OCI-LY3 (cell line): ENCODE data around the gene FAM89A.
"Not testable (repeated sequence)": the region's sequence is repeated elsewhere in the genome, so short reads cannot be mapped to it uniquely, and the experiment has no call there.

Source experiments
- H2AFZ ChIP-seq: fragments of 200-600, 300-600 bp; shearing (Covaris generic); 2 replicates; pipeline ENCODE4 v1.6.0; 2014; ENCODE audit warnings: antibody characterized with exemption, low read depth, low read length
- H3K27ac ChIP-seq: fragments of 200-600, 300-600 bp; sonication (generic); 2 replicates; pipeline ENCODE4 v1.5.1; 2014; ENCODE audit warnings: mild to moderate bottlenecking, low read length, moderate library complexity, mixed read lengths
- H3K27me3 ChIP-seq: fragments of 200-600, 300-600 bp; sonication (generic); 2 replicates; pipeline ENCODE4 v1.6.1; 2014; ENCODE audit warnings: low read depth, low read length, mixed read lengths
- H3K36me3 ChIP-seq: fragments of 200-600, 300-600 bp; sonication (generic); replicated peaks from 2 replicates; pipeline ENCODE3; 2014; ENCODE audit warnings: low read depth, low read length, mixed read lengths
- H3K4me1 ChIP-seq: fragments of 300-600, 200-600 bp; sonication (generic); 2 replicates; pipeline ENCODE4 v1.6.1; 2014; ENCODE audit warnings: low read length, mixed read lengths
- H3K4me2 ChIP-seq: fragments of 200-600, 300-600 bp; sonication (generic); 2 replicates; pipeline ENCODE4 v1.6.1; 2014; ENCODE audit warnings: low read length, mixed read lengths
- H3K4me3 ChIP-seq: fragments of 300-600, 200-600 bp; sonication (generic); 2 replicates; pipeline ENCODE4 v1.5.1; 2014; ENCODE audit warnings: antibody characterized with exemption, mild to moderate bottlenecking, low read length, moderate library complexity
- H3K79me2 ChIP-seq: fragments of 300-600, 200-600 bp; shearing (Covaris generic); 2 replicates; pipeline ENCODE4 v1.6.1; 2014; ENCODE audit warnings: mild to moderate bottlenecking, low read length, mixed read lengths
- H3K9ac ChIP-seq: fragments of 300-600, 200-600 bp; shearing (Covaris generic); 2 replicates; pipeline ENCODE4 v1.6.0; 2014; ENCODE audit warnings: mild to moderate bottlenecking, low read length, moderate library complexity
- H3K9me3 ChIP-seq: fragments of 200-600, 300-600 bp; shearing (Covaris generic); 2 replicates; pipeline ENCODE4 v1.6.1; 2014; ENCODE audit warnings: low read length, mixed read lengths; ENCODE audit not compliant: insufficient read depth
- H4K20me1 ChIP-seq: fragments of 200-600, 300-600 bp; sonication (generic); 2 replicates; pipeline ENCODE4 v1.6.1; 2016; ENCODE audit warnings: low read length, mixed read lengths; ENCODE audit not compliant: insufficient read depth
- EZH2phosphoT487 ChIP-seq: fragments of 200-600 bp; shearing (Covaris generic); IDR thresholded peaks from 2 replicates; pipeline ENCODE4 v1.6.1; 2018; ENCODE audit warnings: antibody characterized with exemption, mixed run types, low read depth
- TF ChIP-seq, protein P1 (sequence below): fragments of 200-600, 300-600 bp; sonication (generic); IDR thresholded peaks from 2 replicates; pipeline ENCODE4 v1.5.1; 2014; ENCODE audit warnings: antibody characterized with exemption, low read length, low read depth

FAM89A gene

DNA sequence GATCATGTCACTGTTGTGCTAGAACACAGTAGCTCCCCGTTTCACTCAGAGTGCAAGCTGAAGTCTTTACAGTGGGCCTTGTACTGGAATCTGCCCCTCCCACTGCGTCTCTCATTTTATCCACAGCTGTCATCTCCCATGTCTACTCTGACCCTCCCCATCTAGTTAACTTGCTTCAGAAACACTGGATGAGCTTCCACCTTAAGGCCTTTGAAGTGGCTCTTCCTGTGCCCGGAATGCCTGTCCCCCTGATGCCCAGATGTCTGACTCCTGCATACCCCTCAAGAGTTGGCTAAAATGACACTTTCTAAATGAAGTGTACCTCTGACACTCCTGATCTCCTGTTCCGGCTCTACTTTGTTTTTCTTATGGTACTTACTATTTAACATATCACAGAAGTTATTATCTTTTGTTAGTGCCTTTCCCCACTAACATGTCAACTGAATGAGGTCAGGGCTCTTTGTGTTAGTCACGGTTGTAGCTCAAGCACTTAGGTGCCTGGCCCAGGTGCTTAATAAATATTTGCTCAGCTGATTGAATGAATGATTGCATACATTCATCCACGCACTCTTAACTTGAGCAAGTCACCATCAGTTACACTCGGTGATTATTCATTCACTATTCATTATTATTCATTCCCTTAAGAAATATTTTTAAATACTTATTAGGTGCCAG lies 47.8 kb downstream of the FAM89A start:
- H3K4me1 ChIP-seq = no peaks in the 10 kb centered on the region
- H3K27ac ChIP-seq = no peak overlapping the region
- no peak overlapping the region for H3K4me3 ChIP-seq
- TF ChIP-seq, protein P1, sequence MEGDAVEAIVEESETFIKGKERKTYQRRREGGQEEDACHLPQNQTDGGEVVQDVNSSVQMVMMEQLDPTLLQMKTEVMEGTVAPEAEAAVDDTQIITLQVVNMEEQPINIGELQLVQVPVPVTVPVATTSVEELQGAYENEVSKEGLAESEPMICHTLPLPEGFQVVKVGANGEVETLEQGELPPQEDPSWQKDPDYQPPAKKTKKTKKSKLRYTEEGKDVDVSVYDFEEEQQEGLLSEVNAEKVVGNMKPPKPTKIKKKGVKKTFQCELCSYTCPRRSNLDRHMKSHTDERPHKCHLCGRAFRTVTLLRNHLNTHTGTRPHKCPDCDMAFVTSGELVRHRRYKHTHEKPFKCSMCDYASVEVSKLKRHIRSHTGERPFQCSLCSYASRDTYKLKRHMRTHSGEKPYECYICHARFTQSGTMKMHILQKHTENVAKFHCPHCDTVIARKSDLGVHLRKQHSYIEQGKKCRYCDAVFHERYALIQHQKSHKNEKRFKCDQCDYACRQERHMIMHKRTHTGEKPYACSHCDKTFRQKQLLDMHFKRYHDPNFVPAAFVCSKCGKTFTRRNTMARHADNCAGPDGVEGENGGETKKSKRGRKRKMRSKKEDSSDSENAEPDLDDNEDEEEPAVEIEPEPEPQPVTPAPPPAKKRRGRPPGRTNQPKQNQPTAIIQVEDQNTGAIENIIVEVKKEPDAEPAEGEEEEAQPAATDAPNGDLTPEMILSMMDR = no peak
- no peak for TF ChIP-seq EZH2phosphoT487
- no peak overlapping the region for H3K9ac ChIP-seq
- peaks cover 4% of the 10 kb centered on the region for H3K79me2 ChIP-seq
- H3K9me3 ChIP-seq = no peaks in the 10 kb centered on the region
- no peak overlapping the region for H3K4me2 ChIP-seq
- H3K36me3 ChIP-seq = peaks cover 28% of the 10 kb centered on the region
- H2AFZ ChIP-seq = no peak overlapping the region
- H3K27me3 ChIP-seq = no peaks in the 10 kb centered on the region
- no peaks in the 10 kb centered on the region for H4K20me1 ChIP-seq

DNA sequence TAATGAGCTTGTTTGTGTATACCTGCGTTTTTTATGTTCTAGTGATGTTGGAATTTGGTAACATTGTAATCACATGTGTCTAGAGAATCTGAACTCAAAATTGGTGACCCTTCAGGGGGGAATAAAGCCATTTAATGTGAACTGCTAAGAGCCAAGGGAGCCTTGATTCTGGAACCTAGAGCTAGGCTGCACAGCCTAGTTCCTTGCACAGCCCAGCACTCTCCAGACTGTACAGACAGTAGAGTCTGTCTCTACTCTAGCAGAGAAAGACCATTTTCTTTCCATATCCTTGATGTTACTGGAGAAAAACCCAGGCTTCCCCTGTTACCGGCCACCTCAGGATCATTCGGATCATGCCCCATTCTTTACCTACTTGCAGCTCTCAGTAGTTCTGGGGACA lies 52.6 kb downstream of the FAM89A start:
- Histone ChIP-seq H4K20me1 (no peaks in the 10 kb centered on the region), H3K4me1 (no peaks in the 10 kb centered on the region), H3K79me2 (peaks cover 20% of the 10 kb centered on the region), H3K36me3 (peaks cover 13% of the 10 kb centered on the region), H3K4me3 (no peak overlapping the region), H3K4me2 (no peak overlapping the region), H3K27me3 (no peaks in the 10 kb centered on the region), H3K9ac (no peak overlapping the region), H3K27ac (no peak overlapping the region), H2AFZ (no peak overlapping the region), H3K9me3 (no peaks in the 10 kb centered on the region)
- TF ChIP-seq, protein P1 = no peak
- TF ChIP-seq EZH2phosphoT487 = no peak

DNA sequence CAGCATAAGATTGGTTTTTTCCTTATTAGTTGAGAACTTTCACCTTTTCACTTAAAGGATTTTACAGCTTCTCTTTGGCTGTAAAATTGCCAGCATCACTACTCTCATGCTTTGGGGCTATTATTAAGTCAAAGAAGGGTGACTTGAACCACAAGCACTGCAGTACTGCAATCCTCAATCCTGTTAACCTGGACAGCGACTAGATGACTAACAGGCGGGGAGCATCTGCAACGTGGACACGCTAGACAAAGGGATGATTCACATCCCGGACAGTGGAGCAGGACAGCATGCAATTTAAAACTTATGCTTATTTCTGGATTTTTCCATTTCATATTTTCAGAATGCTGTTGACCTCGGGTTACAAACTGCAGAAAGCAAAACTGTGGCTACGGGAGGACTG lies 53.1 kb downstream of the FAM89A start:
- H2AFZ ChIP-seq = no peak overlapping the region
- H3K27ac ChIP-seq = no peak overlapping the region
- no peaks in the 10 kb centered on the region for H3K9me3 ChIP-seq
- peaks cover 20% of the 10 kb centered on the region for H3K79me2 ChIP-seq
- peaks cover 8% of the 10 kb centered on the region for H3K36me3 ChIP-seq
- no peak overlapping the region for H3K4me2 ChIP-seq
- TF ChIP-seq, protein P1 = no peak
- no peak for TF ChIP-seq EZH2phosphoT487
- no peak overlapping the region for H3K4me3 ChIP-seq
- no peak overlapping the region for H3K9ac ChIP-seq
- H3K4me1 ChIP-seq = no peaks in the 10 kb centered on the region
- H4K20me1 ChIP-seq = no peaks in the 10 kb centered on the region
- no peaks in the 10 kb centered on the region for H3K27me3 ChIP-seq

DNA sequence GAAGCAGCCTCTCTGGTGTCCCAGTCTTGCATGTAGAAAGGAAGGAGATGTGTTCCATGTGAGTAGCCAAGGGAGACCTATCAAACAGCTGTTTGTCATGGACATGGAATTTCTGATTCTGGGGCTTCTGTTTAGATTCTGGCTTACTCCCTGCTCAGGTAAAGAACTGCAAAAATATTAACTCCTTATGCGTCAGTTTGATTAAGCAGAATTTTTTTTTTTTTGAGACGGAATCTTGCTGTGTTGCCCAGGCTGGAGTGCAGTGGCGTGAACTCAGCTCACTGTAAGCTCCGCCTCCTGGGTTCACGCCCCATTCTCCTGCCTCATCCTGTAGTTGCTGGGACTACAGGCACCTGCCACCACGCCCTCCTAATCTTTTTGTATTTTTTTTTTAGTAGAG lies 54.3 kb downstream of the FAM89A start:
- H3K9me3 ChIP-seq = no peaks in the 10 kb centered on the region
- H2AFZ ChIP-seq = no peak overlapping the region
- H3K4me3 ChIP-seq = no peak overlapping the region
- H3K36me3 ChIP-seq = peaks cover 6% of the 10 kb centered on the region
- H3K27ac ChIP-seq = no peak overlapping the region
- H3K9ac ChIP-seq = no peak overlapping the region
- H3K79me2 ChIP-seq = peaks cover 25% of the 10 kb centered on the region
- no peaks in the 10 kb centered on the region for H3K27me3 ChIP-seq
- no peak overlapping the region for H3K4me2 ChIP-seq
- TF ChIP-seq EZH2phosphoT487 = no peak
- TF ChIP-seq, protein P1 = no peak
- no peaks in the 10 kb centered on the region for H3K4me1 ChIP-seq
- no peaks in the 10 kb centered on the region for H4K20me1 ChIP-seq

DNA sequence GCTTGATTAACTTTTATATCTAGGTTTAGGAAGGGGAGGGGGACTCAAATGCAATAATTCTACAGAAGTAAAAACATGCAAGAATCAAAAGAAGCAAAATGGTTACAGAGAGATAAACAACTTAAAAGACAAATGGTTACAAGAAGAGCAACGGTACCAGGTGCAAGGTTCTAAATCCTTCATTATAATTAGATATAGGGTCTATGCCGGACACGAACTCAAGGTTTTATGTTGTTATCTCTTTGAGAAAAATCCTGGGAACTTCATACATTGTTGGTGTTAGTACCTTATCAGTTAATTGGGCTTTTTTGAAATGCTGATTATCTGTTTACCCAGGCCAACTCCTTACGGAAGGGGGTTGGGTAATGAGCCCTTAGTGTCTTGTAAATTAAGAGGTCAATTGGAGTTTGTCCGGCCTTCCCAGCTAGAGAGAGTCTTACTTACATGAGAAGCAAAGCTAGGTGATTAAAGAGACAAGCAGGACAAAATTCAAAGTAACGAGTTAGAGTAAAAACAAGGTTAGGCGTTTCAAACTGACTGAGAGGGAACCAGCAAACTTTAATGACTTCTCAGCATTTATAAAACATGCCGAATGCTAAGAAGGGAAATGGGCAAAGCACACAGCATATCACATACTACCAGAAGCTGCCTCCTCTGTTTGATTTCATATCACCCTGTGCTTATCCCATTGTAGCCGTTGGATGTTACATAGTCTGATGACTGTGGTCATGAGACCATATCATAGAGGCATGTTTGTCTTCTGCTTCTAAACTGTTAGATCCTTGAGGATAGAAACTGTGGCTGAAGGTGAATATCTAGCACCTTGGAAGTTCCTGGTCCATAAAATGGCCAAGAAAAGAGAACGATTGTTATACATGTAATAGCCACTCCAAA lies 55.2 kb downstream of the FAM89A start:
- H3K4me1 ChIP-seq, H4K20me1 ChIP-seq, H3K9me3 ChIP-seq, H3K4me2 ChIP-seq, H3K27ac ChIP-seq, H3K36me3 ChIP-seq, H3K4me3 ChIP-seq, H3K9ac ChIP-seq, H3K27me3 ChIP-seq, H2AFZ ChIP-seq: not testable (repeated sequence)
- peaks cover 33% of the 10 kb centered on the region for H3K79me2 ChIP-seq
